AG08395 (cell line): ENCODE results near the gene PHF21B.
A peak's percentile ranks its signal among the peaks of the same experiment; 100 is the strongest.
"Not testable (repeated sequence)": the region's sequence is repeated elsewhere in the genome, so short reads cannot be mapped to it uniquely, and the experiment has no call there.

Experiments used
- DNase-seq: peaks from one replicate; pipeline ENCODE4 v3.0.0; 2012; ENCODE audit warnings: mixed read lengths, low spot score

PHF21B gene

GRCh38 chr22:44933666-44934453 lies 75.9 kb downstream of the PHF21B start:
- DNase-seq, result no peak

- DNase-seq, result no peak
These were observed 77.3 kb downstream of the PHF21B start for GRCh38 chr22:44932493-44932892.

GRCh38 chr22:44931766-44932165 lies 78.0 kb downstream of the PHF21B start:
- no peak for DNase-seq

GRCh38 chr22:44931077-44931540 lies 78.7 kb downstream of the PHF21B start:
- DNase-seq, result peak; percentile 69

DNA sequence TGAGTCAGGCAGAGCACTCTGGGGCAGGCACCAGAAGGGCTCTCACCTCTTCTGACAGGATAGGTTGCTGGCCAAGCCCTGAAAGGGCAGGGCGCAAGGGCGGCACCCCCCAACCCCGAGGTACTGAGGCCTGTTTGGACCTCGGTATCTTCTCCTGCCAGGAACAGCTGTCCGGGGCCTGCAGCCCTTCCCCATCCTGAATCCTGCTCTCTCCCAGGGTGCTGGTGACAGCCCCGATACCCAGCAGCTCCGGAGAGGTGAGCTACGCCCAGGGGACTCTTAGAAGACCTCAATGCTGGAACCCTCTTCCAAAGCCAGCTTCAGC lies 79.1 kb downstream of the PHF21B start:
- no peak for DNase-seq

GRCh38 chr22:44930016-44930710 lies 79.6 kb downstream of the PHF21B start:
- DNase-seq, result no peak

DNA sequence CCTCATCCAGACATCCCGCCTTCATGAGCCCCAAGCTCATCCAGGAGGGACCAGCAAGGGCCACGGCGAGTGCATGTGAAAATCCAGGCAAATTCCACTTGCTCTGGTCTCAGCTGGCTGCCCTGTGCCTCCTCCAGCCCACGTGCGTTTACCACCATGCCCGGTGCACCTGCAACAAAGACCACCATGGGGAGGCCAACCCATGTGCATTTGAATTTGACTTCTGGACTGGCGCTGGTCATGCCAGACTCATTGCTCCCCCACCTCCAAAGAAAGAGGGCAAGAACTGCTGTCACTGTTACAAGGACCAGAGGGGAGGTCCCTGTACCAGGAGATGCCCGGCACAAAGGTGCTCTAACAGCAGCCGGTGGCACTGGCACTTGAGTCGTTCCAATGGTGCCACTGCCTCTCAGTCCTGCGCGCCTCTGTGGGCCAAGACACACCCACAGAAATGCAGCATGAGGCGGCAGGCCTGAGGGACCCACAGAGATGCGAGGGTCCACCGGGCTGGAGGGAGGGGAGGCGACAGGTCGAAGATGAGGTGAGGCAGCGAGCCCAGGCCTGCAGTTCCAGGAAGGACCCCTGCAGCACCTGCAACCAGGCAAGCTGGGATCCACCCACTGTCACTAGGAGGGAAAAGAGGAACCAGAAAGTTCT lies 80.3 kb downstream of the PHF21B start:
- DNase-seq, result no peak

- no peak for DNase-seq
These were observed 81.0 kb downstream of the PHF21B start for GRCh38 chr22:44928711-44929358.

DNA sequence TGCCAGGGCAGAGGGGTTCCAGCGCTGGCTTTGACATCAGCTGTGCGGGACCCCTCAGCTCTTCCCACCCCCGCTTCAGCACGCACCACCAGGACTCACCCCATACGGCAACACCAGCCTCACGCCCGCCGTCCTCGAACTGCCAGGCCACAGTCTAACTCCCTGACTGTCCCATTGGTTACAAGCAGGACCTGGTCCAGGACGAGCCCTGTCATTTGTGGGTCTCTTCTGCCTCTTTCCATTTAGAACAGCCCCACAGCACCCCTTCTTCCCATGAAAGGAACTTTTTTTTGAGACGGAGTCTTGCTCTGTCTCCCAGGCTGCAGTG lies 81.7 kb downstream of the PHF21B start:
- DNase-seq, result no peak

DNA sequence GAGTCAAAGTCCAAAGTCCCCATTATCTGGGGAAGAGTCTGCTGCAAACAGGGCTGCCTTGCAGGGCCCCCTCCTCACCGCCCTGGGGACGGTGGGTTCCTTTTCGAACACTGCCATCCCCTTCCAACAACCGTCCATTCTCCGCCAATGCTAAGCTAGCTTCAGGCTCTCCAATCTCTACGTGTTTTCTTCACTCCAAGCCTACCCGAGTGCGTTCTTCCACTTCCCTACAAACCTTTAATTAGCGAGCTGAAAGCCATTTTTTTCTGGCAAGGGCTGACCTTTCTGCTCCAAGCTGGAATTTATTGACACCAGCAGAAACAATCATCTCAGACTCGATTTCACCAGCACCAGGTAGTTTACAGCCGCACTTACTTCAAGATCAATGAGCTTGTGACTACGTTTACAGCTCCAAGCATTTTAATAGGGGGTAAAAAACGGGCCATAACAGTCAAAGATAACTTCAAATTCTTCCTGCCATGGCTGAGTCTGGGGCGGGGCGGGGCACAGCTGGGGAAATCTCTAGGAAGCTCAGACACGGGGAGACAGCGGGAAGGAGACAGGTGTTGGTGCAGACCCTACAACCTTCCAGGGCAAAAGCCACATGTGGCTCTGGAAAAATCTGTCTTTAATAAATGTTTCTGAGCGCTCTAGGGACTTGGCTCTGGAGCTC lies 82.2 kb downstream of the PHF21B start:
- no peak for DNase-seq

DNA sequence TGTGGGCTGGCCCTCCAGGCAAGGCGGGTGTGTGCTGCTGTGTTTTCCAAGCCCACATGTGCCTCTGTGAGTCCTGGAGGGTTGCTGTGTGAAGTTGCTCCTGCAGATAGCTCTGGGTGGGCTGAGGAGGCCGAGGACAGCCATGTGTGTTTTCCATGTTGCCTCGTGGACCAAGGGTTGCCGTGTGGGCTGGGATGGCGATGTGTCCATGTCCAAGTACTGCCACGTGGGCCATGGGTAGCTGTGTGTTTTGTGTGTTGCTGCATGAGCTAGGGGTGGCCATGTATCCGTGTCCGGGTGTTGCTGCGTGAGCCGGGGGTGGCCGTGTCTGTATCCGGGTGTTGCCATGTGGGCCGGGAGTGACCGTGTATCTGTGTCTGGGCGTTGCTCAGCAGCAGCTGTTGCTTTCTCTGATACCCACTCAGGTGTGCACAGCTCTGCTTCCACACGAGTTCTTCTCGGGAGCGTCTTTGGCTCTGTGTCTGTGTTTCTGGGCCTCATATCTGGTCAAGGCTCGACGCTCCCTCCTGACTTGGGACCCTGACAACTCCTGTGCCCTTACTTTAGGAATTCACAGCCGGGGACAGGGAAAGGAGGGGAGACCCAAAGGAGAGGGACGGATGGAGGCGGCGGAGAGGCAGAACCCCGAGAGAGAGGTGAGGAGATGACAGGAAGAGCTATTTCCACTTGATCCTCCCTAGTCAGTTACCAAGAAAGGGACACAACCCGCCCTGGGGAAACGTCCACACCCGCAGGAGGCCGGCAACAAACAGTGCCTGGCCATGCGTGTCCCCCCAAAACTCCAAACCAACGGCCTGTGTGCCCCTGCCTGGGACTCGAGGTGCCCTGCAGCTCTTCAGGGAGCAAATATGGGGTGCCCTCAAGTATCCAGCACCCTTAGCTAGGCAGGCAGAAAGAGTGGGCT lies 83.1 kb downstream of the PHF21B start:
- DNase-seq, result no peak

GRCh38 chr22:44926124-44926475 lies 83.7 kb downstream of the PHF21B start:
- DNase-seq, result no peak

- DNase-seq, result no peak
These were observed 84.2 kb downstream of the PHF21B start for GRCh38 chr22:44925465-44926123.

DNA sequence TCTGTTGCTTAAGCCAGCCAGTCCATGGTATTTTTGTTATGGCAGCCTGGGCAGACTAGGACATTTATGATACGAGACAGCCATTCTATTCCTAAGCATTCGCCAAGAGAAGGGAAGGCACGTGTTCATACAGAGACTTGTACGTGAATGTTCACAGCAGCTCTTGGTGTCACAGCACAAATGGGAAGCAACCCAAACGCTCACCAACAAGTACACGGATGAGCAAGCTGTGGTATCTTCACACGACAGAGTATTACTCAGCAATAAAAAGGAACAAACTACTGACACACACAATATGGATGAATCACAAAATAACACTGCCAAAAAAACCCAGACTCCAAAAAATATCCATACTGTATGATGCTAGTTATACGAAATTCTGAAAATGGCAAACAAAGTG lies 85.1 kb downstream of the PHF21B start:
- DNase-seq, result no peak

DNA sequence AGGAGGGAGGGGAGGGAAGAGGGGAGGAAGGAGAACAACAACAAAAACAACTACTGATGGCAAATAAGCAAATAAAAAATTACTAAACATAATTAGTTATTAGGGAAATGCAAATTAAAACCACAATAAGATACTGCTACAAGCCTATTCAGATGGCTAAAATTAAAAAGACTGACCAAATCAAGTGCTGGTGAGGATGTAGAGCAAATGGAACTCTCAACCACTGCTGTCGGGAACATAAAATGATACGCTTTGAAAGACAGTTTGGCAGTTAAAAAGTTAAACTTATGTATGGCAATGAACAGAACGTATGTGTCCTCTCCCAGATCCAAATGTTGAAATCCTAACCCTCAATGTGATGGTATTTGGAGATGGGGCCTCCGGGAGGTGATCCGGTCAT lies 85.7 kb downstream of the PHF21B start:
- DNase-seq, result no peak

DNA sequence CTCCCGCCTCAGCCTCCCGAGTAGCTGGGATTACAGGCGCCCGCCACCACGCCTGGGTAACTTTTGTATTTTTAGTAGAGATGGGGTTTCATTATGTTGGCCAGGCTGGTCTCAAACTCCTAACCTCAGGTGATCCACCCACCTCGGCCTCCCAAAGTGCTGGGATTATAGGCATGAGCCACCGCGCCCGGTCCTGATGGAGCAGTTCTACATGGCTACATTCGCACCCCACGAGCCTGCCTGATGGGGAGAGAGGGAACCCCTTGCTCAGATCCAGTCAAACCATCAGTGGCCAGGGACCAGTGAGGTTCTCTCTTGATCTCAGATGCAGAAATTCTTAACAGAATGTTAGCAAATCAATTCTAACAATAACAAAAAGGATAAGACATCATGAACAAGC lies 88.0 kb downstream of the PHF21B start:
- DNase-seq, result not testable (repeated sequence)

- no peak for DNase-seq
These were observed 89.6 kb downstream of the PHF21B start for GRCh38 chr22:44920183-44920582.

GRCh38 chr22:44919691-44920090 lies 90.1 kb downstream of the PHF21B start:
- DNase-seq, result no peak

DNA sequence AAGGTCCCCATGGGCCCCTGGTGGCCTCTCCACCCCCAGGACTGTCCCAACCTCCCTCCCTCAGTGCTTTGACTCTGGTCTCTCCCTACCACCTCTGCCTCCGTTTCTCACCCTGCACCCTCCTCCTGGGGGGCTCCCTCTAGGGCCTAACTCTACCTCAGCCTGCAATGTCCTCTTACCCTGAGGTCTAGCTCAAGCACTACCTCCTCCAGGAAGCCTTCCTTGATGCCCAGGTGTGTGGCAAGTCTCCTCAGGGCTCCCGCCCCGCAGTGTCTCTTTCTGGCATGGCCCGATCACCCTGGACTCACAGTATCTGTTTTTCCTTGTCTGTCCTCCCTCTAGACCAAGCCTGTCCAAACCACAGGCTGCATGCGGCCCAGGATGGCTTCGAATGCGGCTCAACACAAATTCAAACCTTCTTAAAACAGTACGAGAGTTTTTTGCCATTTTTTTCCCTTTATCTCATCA lies 90.8 kb downstream of the PHF21B start:
- DNase-seq, result no peak

DNA sequence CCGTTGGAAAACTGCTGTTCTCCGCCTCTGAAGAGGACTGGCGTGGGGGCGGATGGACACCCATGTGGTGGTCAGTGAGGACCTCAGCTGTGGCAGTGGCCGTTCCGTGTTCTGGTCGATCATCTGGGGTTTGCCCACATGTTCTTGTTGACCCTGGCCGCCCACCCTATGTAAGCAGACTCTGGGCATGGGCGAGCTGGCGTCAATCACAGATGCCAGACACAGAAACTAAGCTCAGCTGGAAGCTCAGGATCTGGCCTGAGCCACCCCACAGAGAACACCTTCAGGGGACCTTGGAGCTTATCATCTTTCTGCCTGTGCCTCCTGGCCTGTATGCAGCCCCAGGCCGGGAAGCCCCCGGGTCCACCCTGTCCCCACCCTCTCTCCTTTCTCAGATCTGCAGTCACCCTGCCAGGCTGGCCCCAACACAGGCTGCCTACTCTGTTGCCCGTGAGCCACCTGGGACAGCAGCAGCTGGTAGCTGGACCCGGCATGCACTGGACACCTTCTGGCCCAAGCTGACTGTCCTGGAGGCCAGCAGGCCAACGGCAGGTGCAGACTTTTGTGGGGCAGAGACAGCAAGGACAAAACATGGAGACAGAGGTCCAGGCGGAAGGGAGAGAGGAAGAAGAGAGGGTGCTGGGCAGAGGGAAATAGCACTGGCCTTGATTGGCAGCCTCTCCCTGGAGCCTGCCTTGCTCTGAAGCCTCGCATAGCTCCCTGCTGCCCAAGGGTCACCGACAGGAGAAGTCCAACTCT lies 91.5 kb downstream of the PHF21B start:
- DNase-seq, result no peak
